ENCODE data around the gene B4GALT1.

B4GALT1 gene

DNA sequence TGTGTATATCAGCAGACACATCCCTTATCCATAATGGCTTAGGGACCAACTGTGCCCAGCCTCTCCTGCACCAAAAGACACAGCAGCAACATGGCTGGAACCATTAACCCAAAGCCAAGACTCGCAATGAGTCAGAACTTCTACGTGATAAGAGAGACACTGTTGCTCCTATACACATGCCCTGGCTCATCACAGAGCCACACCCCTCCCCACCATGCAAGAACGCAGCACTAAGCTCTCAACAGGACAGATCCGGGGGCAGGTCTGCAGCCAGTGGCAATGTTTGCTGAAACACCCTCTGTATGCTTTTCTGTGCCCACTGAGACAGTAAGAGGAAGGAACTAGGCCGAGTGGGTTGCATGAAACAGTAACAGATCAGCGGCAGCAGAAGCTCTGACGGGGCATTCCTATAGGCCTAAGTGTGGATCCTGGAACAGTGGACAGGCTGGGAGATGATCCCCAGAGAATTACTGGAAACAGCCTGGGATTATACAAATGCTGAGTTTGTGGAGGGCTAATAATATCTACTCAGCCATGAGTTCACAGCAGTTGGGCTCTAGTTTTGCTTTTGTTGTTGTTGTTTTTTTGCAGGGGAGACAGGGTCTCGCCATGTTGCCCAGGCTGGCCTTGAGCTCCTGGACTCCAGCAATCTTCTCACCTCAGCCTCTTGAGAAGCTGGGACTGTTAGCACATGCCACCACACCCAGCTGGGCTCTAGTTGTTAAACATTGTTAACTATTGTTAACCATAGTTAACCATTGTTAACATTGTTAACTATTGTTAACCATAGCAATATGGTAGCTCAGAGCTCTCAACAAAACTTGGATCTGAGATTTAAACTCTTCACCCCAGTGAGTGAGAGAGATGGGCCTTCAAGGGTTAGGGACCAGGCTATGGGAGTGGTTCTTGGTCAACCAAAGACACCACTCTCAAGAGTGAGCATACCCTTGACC lies 41.0 kb downstream of the B4GALT1 start:
- Histone ChIP-seq H3K27me3 (ENCODE audit: control insufficient read depth, insufficient read depth, low read length) (no peaks in the 10 kb centered on the region), H3K9ac (no peak overlapping the region), H3K4me2 (ENCODE audit: low read length) (no peak overlapping the region), H3K9me3 (ENCODE audit: control insufficient read depth, low read length) (no peaks in the 10 kb centered on the region), H2AFZ (no peak overlapping the region), H3K4me1 (peaks cover 16% of the 10 kb centered on the region), H3K36me3 (ENCODE audit: control insufficient read depth, insufficient read depth, low read length) (no peaks in the 10 kb centered on the region), H3K4me3 (ENCODE audit: low read depth, low read length) (no peak overlapping the region), H3K27ac (peak overlapping the region; percentile 7), H3K79me2 (peaks cover 23% of the 10 kb centered on the region)
- TF ChIP-seq, protein P1, sequence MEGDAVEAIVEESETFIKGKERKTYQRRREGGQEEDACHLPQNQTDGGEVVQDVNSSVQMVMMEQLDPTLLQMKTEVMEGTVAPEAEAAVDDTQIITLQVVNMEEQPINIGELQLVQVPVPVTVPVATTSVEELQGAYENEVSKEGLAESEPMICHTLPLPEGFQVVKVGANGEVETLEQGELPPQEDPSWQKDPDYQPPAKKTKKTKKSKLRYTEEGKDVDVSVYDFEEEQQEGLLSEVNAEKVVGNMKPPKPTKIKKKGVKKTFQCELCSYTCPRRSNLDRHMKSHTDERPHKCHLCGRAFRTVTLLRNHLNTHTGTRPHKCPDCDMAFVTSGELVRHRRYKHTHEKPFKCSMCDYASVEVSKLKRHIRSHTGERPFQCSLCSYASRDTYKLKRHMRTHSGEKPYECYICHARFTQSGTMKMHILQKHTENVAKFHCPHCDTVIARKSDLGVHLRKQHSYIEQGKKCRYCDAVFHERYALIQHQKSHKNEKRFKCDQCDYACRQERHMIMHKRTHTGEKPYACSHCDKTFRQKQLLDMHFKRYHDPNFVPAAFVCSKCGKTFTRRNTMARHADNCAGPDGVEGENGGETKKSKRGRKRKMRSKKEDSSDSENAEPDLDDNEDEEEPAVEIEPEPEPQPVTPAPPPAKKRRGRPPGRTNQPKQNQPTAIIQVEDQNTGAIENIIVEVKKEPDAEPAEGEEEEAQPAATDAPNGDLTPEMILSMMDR (IDR thresholded peaks at IDR 0.05): no peak

DNA sequence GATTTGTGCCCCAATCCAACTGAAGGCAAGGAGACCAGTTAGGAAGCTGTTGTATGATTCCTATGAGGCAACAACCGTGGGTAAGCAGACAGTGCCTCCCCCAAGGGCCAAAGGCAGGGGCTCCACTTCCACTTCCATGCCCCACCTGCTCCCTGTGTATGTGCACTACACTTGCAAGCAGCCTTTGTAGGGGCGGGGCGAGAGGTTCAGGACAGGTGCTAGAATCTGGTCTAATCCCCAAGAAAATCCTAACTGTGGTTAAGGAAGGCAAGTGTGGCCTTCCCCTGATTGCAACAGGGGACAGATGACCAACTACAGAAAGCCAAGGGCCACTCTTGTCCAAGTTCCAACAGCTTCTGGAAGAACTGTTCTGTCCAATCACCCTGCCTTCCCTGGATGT lies 41.7 kb downstream of the B4GALT1 start:
- Histone ChIP-seq H2AFZ (no peak overlapping the region), H3K4me3 (ENCODE audit: low read depth, low read length) (no peak overlapping the region), H3K4me2 (ENCODE audit: low read length) (no peak overlapping the region), H3K4me1 (peaks cover 14% of the 10 kb centered on the region), H3K36me3 (ENCODE audit: control insufficient read depth, insufficient read depth, low read length) (no peaks in the 10 kb centered on the region), H3K9me3 (ENCODE audit: control insufficient read depth, low read length) (no peaks in the 10 kb centered on the region), H3K27ac (peak overlapping the region; percentile 31), H3K79me2 (peaks cover 19% of the 10 kb centered on the region), H3K9ac (no peak overlapping the region), H3K27me3 (ENCODE audit: control insufficient read depth, insufficient read depth, low read length) (no peaks in the 10 kb centered on the region)
- TF ChIP-seq, protein P1 (IDR thresholded peaks at IDR 0.05): no peak

DNA sequence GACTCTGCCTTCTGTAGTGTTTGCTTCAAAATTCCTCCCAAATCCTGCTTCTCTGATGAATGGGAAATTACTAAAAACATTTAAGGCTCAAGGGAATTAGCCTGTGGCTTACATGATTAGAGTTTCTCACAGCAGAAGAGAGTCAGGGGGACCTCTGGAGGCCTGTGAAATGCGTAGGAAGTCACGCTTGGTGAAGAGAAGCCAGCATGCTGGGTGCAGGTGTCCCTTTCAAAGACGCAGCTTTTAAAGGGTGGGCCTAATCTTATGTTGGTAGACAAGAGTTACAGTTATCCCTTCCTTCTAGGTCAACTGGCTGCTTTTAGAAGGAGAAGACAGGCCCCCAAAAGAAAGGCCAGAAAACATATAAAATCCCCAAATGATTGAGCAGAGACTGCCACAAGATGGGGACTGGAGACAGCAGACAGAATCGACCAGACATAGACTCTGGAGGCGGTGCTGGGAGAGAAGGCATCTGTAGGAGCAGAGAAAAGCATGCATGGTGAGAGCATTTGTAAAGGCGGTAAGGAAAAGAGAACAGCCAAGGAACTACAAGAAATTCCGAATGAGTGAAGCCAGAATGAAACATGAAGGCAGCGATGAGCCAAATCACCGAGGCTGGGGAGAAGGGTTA lies 42.3 kb downstream of the B4GALT1 start:
- H2AFZ ChIP-seq: no peak overlapping the region
- peaks cover 17% of the 10 kb centered on the region for H3K79me2 ChIP-seq
- H3K9me3 ChIP-seq (ENCODE audit: control insufficient read depth, low read length): no peaks in the 10 kb centered on the region
- H3K27me3 ChIP-seq (ENCODE audit: control insufficient read depth, insufficient read depth, low read length): no peaks in the 10 kb centered on the region
- H3K27ac ChIP-seq: peak overlapping the region; percentile 31
- H3K36me3 ChIP-seq (ENCODE audit: control insufficient read depth, insufficient read depth, low read length): no peaks in the 10 kb centered on the region
- no peak overlapping the region for H3K4me2 ChIP-seq (ENCODE audit: low read length)
- peaks cover 14% of the 10 kb centered on the region for H3K4me1 ChIP-seq
- TF ChIP-seq, protein P1 (IDR thresholded peaks at IDR 0.05): peak; percentile 25
- no peak overlapping the region for H3K9ac ChIP-seq
- H3K4me3 ChIP-seq (ENCODE audit: low read depth, low read length): no peak overlapping the region

DNA sequence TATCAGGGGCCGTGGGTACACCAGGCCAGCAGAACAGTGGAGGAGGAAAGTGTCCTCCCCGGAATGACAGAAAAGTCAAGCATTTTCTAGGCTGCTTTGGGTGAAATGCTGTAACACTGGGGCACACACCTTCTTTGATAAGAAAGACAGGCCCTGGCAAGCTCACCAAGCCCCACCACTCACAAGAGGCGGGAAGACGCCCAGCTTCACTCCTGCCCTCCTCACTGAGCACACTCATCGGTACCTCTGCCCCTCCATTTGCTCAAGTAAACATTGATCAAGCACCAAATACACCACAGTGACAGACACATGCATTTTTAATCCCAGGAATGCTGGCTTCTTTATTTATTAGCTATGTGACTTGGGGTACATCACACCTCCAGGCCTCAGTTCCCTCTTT lies 43.1 kb downstream of the B4GALT1 start:
- Histone ChIP-seq H3K36me3 (ENCODE audit: control insufficient read depth, insufficient read depth, low read length) (no peaks in the 10 kb centered on the region), H3K27me3 (ENCODE audit: control insufficient read depth, insufficient read depth, low read length) (no peaks in the 10 kb centered on the region)
- TF ChIP-seq, protein P1 (IDR thresholded peaks at IDR 0.05): no peak

More for the DNA sequence above, 43.1 kb downstream of the B4GALT1 start:
- Histone ChIP-seq H3K4me3 (ENCODE audit: low read depth, low read length) (no peak overlapping the region), H3K4me2 (ENCODE audit: low read length) (no peak overlapping the region), H3K9me3 (ENCODE audit: control insufficient read depth, low read length) (no peaks in the 10 kb centered on the region), H2AFZ (no peak overlapping the region), H3K9ac (no peak overlapping the region), H3K4me1 (peaks cover 14% of the 10 kb centered on the region), H3K27ac (no peak overlapping the region), H3K79me2 (peaks cover 12% of the 10 kb centered on the region)

All from parathyroid adenoma (tissue), 2 donors.